GM19468 (cell line): Measurements from ENCODE around the gene FANCI.

ENCODE experiments used
- ATAC-seq: cut with Tn5 transposase; IDR thresholded peaks from one replicate; pipeline ENCODE4 v1.9.1; 2021; ENCODE audit warnings: mild to moderate bottlenecking, moderate library complexity, moderate number of reproducible peaks; ENCODE audit not compliant: unreplicated experiment; ENCODE audit errors: extremely low read depth

FANCI gene

DNA sequence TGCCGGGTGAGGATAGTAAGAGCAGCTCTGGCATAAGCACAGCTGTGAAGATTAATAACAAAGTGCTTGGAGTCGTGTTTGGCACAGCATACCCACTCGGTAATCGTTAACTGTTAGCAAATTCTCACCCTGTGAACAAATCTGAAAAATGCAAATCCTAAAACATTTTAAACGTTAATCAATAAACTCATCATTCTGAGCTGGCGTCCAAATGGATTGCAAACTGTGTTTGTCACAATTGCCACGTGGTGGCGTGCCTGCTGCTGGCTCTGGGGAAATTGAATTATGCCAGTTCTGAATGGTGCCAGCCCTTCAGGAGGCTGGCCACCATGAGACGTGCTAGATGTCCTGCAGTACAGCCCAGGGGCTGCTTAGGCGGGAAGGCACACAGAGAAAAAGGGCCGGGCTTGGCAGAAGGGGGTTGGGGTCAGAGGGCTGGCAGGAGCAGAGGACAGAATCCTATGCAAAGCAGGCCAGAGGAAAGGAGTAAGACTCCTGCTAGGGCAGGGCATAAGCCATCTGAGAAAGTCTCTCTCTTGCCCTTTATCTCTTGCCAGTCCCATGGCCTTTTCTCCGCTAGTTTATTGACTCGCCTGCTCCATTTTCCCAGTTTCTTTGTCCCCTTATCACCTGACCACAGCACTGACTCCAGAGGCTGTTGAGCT is 113.0 kb downstream of the FANCI start:
- no peak for ATAC-seq

GRCh38 chr15:89358435-89358754 is 114.6 kb downstream of the FANCI start:
- ATAC-seq: no peak

DNA sequence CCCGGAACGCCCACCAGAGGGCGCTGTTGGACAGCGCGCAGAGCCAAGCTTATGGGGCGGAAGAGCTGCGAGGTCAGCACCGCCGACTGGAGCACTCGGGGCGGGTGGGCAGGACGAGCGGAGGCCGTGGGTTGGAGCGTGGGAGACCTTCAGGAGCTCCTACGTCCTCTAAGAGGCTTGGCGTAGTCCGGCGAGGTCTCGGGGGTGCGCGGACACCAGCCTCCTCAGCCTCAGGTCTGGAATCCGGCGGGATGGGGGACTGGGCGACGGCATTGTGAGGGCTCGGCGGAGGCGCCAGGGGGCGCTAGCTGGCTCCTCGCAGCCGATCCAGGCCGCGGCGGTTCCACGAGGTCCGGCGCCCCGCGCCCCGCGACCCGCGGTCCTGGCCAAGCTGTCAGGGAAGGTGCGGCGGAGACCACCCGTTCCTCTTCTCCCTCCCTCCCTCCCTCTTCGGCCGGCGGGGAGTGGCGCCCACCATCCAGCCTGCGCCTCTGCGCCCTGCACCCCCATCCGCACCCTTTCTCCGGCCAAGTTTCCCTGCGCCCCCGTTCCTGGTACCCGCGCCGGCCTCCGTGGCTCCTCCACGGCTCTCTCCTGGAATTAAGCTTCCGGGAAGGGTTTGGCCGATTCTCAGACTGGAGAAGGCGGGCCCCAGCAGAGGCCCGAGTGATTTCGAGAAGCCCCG is 115.1 kb downstream of the FANCI start:
- ATAC-seq: peak; percentile 77

DNA sequence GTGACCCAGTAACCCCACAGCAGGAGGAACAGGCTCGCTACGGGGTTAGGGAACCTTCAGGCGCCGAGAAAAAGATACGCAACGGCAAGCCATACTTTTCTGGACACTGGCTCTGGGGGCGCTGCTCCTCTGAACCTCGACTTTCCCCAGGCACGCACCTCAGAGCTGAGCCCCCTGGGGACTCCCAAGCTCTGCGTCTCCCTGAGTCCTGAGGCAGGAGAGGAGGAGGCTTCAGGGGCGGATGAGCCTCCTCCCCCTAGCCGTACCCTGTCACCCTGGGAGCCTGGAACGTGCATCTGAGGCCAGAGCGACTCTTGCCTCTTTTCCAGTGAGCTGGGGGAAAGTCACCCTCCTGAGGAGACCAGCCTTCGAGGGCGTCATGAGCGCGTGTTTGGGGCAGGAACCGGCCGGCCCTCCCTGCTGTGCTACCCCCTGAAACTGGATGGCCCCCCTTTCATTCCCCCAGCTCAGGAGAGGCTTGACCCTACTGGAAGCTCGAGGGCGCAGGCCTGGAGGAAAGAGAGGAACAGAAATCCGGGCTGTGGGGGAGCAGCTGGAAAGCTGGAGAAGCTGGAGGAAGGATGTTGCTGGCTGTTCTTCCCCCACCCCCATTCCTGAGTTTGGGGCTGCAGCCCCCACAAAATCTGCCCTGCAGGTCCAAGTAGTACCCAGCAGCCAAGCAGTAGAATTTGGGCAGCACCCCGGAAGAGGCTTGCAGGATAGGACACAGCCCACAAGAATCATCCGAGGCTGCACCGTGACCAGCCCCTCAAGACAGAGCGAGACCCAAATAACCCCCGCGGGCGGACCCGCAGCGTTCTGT is 115.9 kb downstream of the FANCI start:
- no peak for ATAC-seq

- ATAC-seq: no peak
These were observed 116.7 kb downstream of the FANCI start for GRCh38 chr15:89360294-89360971.

DNA sequence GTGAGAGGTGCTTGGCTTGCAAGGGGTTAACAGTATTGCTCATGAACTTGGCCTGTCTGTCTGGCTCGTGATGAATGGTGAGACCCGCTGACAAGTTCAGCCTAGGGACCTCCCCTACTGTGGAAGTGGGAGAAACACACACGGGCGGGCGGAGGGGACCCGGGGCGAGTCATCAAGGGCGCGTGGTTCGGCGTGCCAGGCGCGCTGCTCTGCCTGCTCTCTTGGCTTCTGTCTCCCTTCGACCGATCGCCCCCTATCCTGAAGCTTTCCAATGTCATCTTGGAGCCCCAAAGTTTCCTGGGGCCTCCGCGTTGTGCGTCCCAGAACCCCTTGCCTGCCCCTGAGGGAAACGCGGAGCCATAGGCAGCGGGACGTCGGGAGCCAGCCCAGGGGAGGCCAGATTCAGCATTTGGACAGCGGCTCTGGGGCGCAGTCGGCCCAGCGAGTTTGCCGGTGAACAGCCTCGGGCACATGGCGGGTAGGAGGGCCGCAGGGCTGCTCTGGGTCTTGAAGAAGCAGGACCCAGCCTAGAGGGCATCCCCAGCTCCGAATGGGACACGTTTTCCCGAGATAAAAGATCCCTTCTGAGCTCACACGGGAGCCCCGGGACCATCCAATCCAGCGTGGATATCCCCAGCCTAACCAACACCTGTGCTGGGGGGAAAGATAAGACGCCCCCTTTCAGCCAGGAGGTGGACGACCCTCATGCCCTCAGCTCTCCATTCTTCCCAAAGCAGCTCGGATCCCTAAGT is 117.8 kb downstream of the FANCI start:
- no peak for ATAC-seq

DNA sequence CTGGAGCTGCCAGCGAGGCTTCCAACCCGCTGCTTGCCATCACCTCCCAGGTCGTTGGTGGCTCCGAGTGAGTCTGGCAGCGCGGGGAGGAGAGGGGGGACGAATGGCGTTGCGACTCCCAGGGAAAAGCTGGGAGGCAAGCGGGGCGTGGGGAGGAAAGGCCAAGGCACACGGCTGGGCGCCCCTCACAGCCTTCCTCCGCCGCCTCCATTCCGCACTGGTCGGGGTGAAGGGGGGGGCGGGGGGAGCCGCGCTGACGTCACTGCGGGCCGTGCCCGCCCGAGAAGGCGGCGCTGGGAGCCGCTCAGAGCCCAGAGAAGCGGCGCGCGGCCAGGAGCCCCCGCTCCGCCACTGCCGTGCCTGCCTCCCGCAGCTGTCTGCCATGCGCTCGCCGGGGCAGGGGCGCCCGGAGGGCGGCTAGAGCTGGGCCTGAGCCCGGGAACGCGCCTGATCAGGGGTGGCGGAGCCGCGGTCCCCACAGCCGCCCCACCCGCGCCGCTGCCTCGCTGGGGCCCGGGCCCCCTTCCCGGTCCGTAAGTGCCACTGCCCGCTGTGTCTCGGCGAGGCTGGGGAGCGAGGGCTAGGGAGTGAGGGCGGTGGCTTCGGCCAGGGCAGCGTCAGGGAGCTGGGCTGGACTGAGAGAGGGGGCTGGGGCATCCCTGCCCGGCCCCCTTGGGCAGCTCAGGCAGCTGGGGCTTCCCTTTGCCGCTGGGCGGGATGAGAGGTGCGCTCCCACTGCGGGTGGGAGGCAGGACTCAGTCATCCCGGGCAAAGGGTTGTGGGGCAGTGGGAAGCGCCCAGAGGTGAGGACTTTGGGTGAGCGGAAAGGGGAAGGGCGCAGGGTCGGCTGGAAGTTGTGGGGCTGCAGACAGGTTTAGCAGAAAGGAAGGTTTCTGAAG is 118.7 kb downstream of the FANCI start:
- ATAC-seq: no peak

DNA sequence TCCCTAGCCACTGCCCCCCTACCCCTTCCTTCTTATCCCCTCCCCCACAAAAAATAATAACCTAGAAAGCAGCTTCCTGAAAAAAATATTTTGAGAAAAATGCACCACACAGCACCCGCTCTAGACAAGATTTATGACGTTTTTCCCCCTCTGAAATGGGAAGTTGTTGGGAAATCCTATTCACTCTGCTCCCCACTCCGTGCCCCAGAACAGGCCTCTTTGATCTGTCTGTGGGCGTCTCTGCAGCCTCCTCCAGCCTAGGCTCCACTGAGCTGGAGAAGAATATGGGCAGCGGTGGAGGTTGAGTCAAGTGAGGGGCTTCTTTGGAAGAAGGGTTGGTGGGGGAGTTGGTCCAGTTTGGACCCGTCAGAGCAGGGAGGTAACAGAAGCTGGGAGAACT is 119.4 kb downstream of the FANCI start:
- no peak for ATAC-seq

DNA sequence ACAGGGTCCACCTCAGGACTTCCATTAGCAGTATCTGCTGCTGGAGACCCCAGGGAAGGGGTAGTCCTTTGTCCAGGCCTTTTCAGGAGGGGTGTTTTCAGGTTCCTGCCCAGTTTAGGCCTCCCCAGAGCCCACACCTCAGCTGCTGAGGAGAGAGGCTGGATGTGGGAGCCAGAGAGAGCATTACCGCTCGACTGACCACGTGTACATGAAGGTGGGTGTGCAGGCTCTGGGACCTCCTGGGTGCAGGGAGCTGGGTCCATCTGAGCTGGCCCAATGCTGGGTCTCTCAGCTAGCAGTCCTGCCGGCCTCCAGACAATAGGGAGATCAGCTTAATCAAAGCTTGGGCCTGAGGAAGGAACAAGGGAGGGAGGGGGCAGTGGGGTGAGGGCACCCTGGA is 120.0 kb downstream of the FANCI start:
- no peak for ATAC-seq

- ATAC-seq: no peak
These were observed 120.6 kb downstream of the FANCI start for GRCh38 chr15:89364341-89364740.

- ATAC-seq: no peak
These were observed 121.1 kb downstream of the FANCI start for GRCh38 chr15:89364741-89365450.

DNA sequence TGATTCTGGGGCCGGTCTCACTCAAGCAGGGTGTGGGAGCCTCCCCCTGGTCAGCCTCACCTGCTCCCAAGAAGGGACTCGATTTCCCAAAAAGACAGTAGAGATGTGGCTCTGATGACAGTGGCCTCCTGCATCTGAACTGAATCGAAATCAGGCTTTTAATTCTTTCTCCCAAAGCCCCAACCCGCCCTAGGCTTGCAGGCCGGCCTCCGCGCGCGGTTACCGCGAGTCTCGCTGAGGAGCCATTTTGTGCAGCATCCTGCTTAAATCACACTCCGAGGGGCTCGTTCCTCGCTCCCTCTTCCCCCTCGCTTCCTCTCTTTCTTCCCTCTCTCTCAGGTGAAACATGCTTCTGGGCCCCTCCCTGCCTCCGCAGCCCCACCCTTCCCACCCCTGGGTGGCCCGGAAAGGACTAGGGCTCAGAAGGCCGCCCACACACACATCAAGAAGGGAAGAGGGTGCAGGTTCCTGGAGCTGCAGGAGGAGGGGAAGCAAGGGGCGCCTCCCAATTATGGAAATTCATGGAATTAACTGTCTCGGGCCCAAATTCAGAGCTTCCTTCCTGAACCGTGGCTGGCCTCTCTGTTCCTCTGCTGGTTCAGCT is 121.8 kb downstream of the FANCI start:
- no peak for ATAC-seq
